Sigmoid colon (tissue), 7 donors: ENCODE measurements around the gene ZNF226. TPM values are rescaled to one million over a fixed set of nuclear protein-coding genes. Genes with fewer than 3 reads are reported as not detected.

ENCODE experiments used
- DNase-seq: peaks from one replicate; pipeline ENCODE4 v3.0.0-alpha.2; 2019
- H3K27ac ChIP-seq, 4 donors: fragments of 200-600 bp; sonication (generic); one replicate each; pipeline ENCODE4 v1.5.1; 2016 to 2019; ENCODE audit warnings: mild to moderate bottlenecking in 1 of 4
- H3K27me3 ChIP-seq, 3 donors: fragments of 200-600 bp; sonication (generic); one replicate each; pipeline ENCODE4 v1.5.1; 2019; ENCODE audit warnings: mild to moderate bottlenecking in 1 of 3
- H3K36me3 ChIP-seq, 4 donors: fragments of 200-600 bp; sonication (generic); one replicate each; pipeline ENCODE4 v1.5.1; 2016 to 2019
- H3K4me1 ChIP-seq, 4 donors: fragments of 200-600 bp; sonication (generic); one replicate each; pipeline ENCODE4 v1.5.1; 2017 to 2019
- H3K4me3 ChIP-seq, 4 donors: fragments of 200-600 bp; sonication (generic); one replicate each; pipeline ENCODE4 v1.5.1; 2017 to 2019; ENCODE audit warnings: mild to moderate bottlenecking in 2 of 4, moderate library complexity in 1 of 4
- H3K9me3 ChIP-seq, 4 donors: fragments of 200-600 bp in 3 of 4; sonication (generic) in 3 of 4; one replicate each; pipeline versions ENCODE4 v1.5.1 to v1.6.1; 2013 to 2019
- CTCF ChIP-seq, 4 experiments: fragments of 450-650 bp in 3 of 4; fragments of 200-600 bp in 1 of 4; IDR thresholded peaks; one replicate each; pipeline ENCODE4 v1.5.1; 2016 to 2019; ENCODE audit warnings: antibody characterized with exemption in 4 of 4, mild to moderate bottlenecking in 3 of 4, moderate library complexity in 2 of 4
- EP300 ChIP-seq, 4 donors: sonication (generic); formaldehyde crosslinking; IDR thresholded peaks; one replicate each; pipeline ENCODE4 v1.6.1; 2017; ENCODE audit warnings: antibody characterized with exemption in 4 of 4
- POLR2A ChIP-seq, 2 donors: fragments of 450-650 bp; IDR thresholded peaks; one replicate each; pipeline ENCODE4 v1.6.1; 2016; ENCODE audit warnings: antibody characterized with exemption in 2 of 2, mild to moderate bottlenecking in 2 of 2, moderate library complexity in 2 of 2
- POLR2AphosphoS5 ChIP-seq, 4 donors: sonication (generic); formaldehyde crosslinking; IDR thresholded peaks; one replicate each; pipeline ENCODE4 v1.6.1; 2017; ENCODE audit warnings: antibody characterized with exemption in 4 of 4
- WGBS, 2 donors: extraction: QIAGEN DNeasy Blood & Tissue Kit; methylation state at CpG; one replicate each; pipeline ENCODE4 v1.1.7; 2013; 5-methylcytosine and 5-hydroxymethylcytosine counted together
- intact Hi-C: fragments of 100-400 bp; cut with DNase I; formaldehyde crosslinking; loops from one replicate; pipeline ENCODE4 v1.15.1; 2023
- polyA plus RNA-seq, 3 donors: library from polyadenylated mRNA; stranded (reverse); fragments of 200-250 nt; gene quantifications; one replicate each; pipeline ENCODE4 v1.2.3, GENCODE V29; 2013
- total RNA-seq, 4 donors: library from RNA; depleted of rRNA; stranded (reverse); fragments of >200 nt; gene quantifications; one replicate each; pipeline ENCODE4 v1.1.0, GENCODE V29; 2016
- donor health status: healthy with polysubstance abuse.
- donor health status: Bipolar disorder and iron deficiency.
- donor health status: healthy.

ZNF226 gene
- total and polyA plus RNA-seq, 7 donors: 14.4 to 27.3 (median 18.2) TPM

GRCh38 chr19:44176590-44176989 lies 11.7 kb downstream of the ZNF226 start:
- no peak overlapping the region for H3K27ac ChIP-seq
- WGBS, 2 donors: 98% methylated on average over 3 of the region's 3 CpGs
- intact Hi-C loops: no loop called here
- H3K4me3 ChIP-seq: no peak overlapping the region
- peaks cover 39 to 79% (median 68%) of the 10 kb centered on the region in 4 donors for H3K9me3 ChIP-seq
- no peaks in the 10 kb centered on the region for H3K4me1 ChIP-seq
- TF ChIP-seq CTCF (IDR thresholded peaks at IDR 0.05): no peak
- TF ChIP-seq EP300 (IDR thresholded peaks at IDR 0.05): no peak
- no peak for TF ChIP-seq POLR2A (IDR thresholded peaks at IDR 0.05)
- no peak for TF ChIP-seq POLR2AphosphoS5 (IDR thresholded peaks at IDR 0.05)
- no peak for DNase-seq
- H3K27me3 ChIP-seq: no peaks in the 10 kb centered on the region
- H3K36me3 ChIP-seq: peaks cover 51 to 59% (median 54%) of the 10 kb centered on the region in 4 donors

- H3K36me3 ChIP-seq: peaks cover 9 to 16% (median 11%) of the 10 kb centered on the region in 4 donors
- intact Hi-C loops: no loop called here
- peaks cover 29 to 64% (median 44%) of the 10 kb centered on the region in 4 donors for H3K9me3 ChIP-seq
These were observed 16.1 kb downstream of the ZNF226 start for GRCh38 chr19:44180968-44181367.

GRCh38 chr19:44182145-44182544 lies 17.2 kb downstream of the ZNF226 start:
- no peaks in the 10 kb centered on the region for H3K4me1 ChIP-seq
- H3K9me3 ChIP-seq: peaks cover 19 to 52% (median 32%) of the 10 kb centered on the region in 4 donors
- H3K27me3 ChIP-seq: no peaks in the 10 kb centered on the region
- TF ChIP-seq EP300 (IDR thresholded peaks at IDR 0.05) (no peak), POLR2A (IDR thresholded peaks at IDR 0.05) (no peak), CTCF (IDR thresholded peaks at IDR 0.05) (no peak), POLR2AphosphoS5 (IDR thresholded peaks at IDR 0.05) (no peak)
- intact Hi-C loops: no loop called here
- DNase-seq: no peak
- no peak overlapping the region for H3K4me3 ChIP-seq
- no peak overlapping the region for H3K27ac ChIP-seq
- WGBS, 2 donors: 86 to 90% methylated on average over 10 of the region's 10 CpGs
- H3K36me3 ChIP-seq: peaks cover 0 to 4% (median under 1%) of the 10 kb centered on the region in 4 donors

More at GRCh38 chr19:44180968-44181367, 16.1 kb downstream of the ZNF226 start:
- Histone ChIP-seq H3K4me3 (no peak overlapping the region), H3K27ac (no peak overlapping the region), H3K4me1 (no peaks in the 10 kb centered on the region), H3K27me3 (no peaks in the 10 kb centered on the region)
- TF ChIP-seq POLR2A (IDR thresholded peaks at IDR 0.05) (no peak), CTCF (IDR thresholded peaks at IDR 0.05) (no peak), EP300 (IDR thresholded peaks at IDR 0.05) (no peak), POLR2AphosphoS5 (IDR thresholded peaks at IDR 0.05) (no peak)
- no peak for DNase-seq

GRCh38 chr19:44190020-44190419 lies 25.1 kb downstream of the ZNF226 start:
- H3K27ac ChIP-seq: no peak overlapping the region
- TF ChIP-seq EP300 (IDR thresholded peaks at IDR 0.05): no peak
- TF ChIP-seq POLR2AphosphoS5 (IDR thresholded peaks at IDR 0.05): no peak
- no peak for TF ChIP-seq CTCF (IDR thresholded peaks at IDR 0.05)
- TF ChIP-seq POLR2A (IDR thresholded peaks at IDR 0.05): no peak
- no peak overlapping the region for H3K4me3 ChIP-seq
- H3K4me1 ChIP-seq: no peaks in the 10 kb centered on the region
- DNase-seq: no peak
- intact Hi-C loops: no loop called here
- peaks cover 0 to 11% (median 0%) of the 10 kb centered on the region in 4 donors for H3K9me3 ChIP-seq
- no peaks in the 10 kb centered on the region for H3K36me3 ChIP-seq
- 97% methylated on average over 6 of the region's 6 CpGs for WGBS, 2 donors
- no peaks in the 10 kb centered on the region for H3K27me3 ChIP-seq

- no peak overlapping the region for H3K27ac ChIP-seq
- no peaks in the 10 kb centered on the region for H3K36me3 ChIP-seq
- TF ChIP-seq EP300 (IDR thresholded peaks at IDR 0.05) (no peak), POLR2A (IDR thresholded peaks at IDR 0.05) (no peak), CTCF (IDR thresholded peaks at IDR 0.05) (no peak), POLR2AphosphoS5 (IDR thresholded peaks at IDR 0.05) (no peak)
- no peak overlapping the region for H3K4me3 ChIP-seq
- no peaks in the 10 kb centered on the region for H3K4me1 ChIP-seq
- no peak for DNase-seq
- peaks cover 0 to 11% (median 2%) of the 10 kb centered on the region in 4 donors for H3K9me3 ChIP-seq
- intact Hi-C loops: no loop called here
- H3K27me3 ChIP-seq: no peaks in the 10 kb centered on the region
- WGBS, 2 donors: 75 to 81% methylated on average over 5 of the region's 5 CpGs
These were observed 27.2 kb downstream of the ZNF226 start for GRCh38 chr19:44192127-44192526.
